ENCODE data around the gene IGFN1. TPM values are rescaled to one million over a fixed set of nuclear protein-coding genes. Genes with fewer than 3 reads are reported as not detected.
"Not testable (repeated sequence)": the region's sequence is repeated elsewhere in the genome, so short reads cannot be mapped to it uniquely, and the experiment has no call there.

The IGFN1 gene
- total RNA-seq, 2 donors from 2014 or later = 0.12 to 0.16 TPM

DNA sequence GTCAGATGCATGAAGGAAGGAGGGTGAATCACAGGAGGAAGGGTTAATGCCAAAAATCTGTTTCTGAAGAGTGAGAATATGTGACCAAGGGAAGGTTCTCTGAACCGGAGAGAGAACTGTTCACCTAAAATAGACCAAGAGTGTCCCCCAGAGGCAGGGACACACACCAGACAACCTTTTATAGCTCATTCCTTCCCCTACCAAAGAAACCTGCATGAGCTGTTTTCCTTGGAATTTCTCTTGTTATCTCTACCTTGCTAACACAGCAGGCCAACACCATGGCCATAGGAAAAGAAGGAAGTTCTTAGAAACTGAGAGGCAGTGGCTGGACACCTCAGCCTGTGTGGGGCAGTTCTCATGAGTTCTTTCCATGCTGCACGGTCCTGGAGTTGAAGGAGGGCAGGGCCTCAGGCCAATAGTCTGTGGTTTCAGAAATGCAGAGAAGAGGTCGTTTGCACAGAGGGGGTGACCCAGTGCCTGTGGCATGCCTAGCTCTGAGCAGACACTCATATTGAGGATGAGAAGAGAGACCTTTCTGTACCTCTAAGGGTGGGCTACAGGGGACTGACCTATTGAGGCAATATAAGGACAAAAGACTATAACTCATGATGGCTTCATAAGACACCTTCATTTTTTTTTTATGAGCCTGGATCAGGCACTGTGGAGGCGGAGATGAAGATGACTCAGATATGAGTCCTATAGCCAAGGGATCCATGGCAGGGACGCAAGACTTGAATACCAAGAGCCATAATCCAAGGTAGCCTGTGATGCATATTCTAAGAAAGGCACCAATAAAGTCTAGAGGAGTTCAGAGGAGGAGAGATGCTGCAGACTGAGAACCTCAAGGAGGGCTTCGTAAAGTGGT, 39.4 kb downstream of the IGFN1 start:
- Histone ChIP-seq H3K27me3 (no peaks in the 10 kb centered on the region), H3K4me1 (no peaks in the 10 kb centered on the region), H3K9me3 (no peaks in the 10 kb centered on the region), H3K4me3 (no peak overlapping the region), H3K36me3 (no peaks in the 10 kb centered on the region), H3K9ac (ENCODE audit: low read depth in 2 of 2, low read length in 2 of 2) (no peak overlapping the region), H3K27ac (no peak overlapping the region)
- intact Hi-C loops (cut with DNase I) = no loop called here
- TF ChIP-seq, protein P1, sequence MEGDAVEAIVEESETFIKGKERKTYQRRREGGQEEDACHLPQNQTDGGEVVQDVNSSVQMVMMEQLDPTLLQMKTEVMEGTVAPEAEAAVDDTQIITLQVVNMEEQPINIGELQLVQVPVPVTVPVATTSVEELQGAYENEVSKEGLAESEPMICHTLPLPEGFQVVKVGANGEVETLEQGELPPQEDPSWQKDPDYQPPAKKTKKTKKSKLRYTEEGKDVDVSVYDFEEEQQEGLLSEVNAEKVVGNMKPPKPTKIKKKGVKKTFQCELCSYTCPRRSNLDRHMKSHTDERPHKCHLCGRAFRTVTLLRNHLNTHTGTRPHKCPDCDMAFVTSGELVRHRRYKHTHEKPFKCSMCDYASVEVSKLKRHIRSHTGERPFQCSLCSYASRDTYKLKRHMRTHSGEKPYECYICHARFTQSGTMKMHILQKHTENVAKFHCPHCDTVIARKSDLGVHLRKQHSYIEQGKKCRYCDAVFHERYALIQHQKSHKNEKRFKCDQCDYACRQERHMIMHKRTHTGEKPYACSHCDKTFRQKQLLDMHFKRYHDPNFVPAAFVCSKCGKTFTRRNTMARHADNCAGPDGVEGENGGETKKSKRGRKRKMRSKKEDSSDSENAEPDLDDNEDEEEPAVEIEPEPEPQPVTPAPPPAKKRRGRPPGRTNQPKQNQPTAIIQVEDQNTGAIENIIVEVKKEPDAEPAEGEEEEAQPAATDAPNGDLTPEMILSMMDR (IDR thresholded peaks at IDR 0.05) = no peak
- no peak for DNase-seq

DNA sequence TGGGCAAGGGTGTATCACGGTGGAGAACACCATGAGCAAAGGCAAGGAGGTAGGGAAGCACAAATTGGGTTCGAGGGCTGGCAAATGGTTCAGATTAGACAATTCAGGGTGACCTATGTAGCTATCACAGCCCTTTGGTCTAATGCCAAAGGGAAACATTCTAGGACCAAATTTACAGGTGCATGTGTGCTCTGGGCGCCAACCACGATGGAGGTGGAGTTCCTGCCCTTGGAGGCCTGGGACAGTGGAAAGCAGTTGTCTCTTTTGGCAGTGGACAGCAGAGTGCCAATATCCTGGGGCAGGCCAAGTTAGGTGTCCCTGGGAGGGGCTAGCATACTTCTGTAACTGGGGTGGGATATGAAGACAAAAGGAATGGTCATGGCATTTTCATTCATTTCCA, 40.1 kb downstream of the IGFN1 start:
- no peaks in the 10 kb centered on the region for H3K27me3 ChIP-seq
- DNase-seq = peak; percentile 12
- H3K27ac ChIP-seq = no peak overlapping the region
- no peaks in the 10 kb centered on the region for H3K9me3 ChIP-seq
- H3K9ac ChIP-seq (ENCODE audit: low read depth in 2 of 2, low read length in 2 of 2) = no peak overlapping the region
- H3K36me3 ChIP-seq = no peaks in the 10 kb centered on the region
- TF ChIP-seq, protein P1 (IDR thresholded peaks at IDR 0.05) = no peak
- intact Hi-C loops (cut with DNase I) = no loop called here
- H3K4me3 ChIP-seq = no peak overlapping the region
- no peaks in the 10 kb centered on the region for H3K4me1 ChIP-seq

DNA sequence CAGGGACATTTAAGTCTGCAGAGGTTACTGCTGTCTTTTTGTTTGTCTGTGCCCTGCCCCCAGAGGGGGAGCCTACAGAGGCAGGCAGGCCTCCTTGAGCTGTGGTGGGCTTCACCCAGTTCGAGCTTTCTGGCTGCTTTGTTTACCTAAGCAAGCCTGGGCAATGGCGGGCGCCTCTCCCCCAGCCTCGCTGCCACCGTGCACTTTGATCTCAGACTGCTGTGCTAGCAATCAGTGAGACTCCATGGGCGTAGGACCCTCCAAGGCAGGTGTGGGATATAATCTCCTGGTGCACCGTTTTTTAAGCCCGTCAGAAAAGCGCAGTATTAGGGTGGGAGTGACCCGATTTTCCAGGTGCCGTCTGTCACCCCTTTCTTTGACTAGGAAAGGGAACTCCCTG, 49.0 kb downstream of the IGFN1 start:
- H3K4me3 ChIP-seq; H3K9me3 ChIP-seq; DNase-seq; H3K36me3 ChIP-seq; H3K4me1 ChIP-seq; intact Hi-C loops (cut with DNase I); H3K9ac ChIP-seq (ENCODE audit: low read depth in 2 of 2, low read length in 2 of 2); H3K27me3 ChIP-seq; H3K27ac ChIP-seq: not testable (repeated sequence)

- Histone ChIP-seq H3K27ac (no peak overlapping the region), H3K9me3 (no peaks in the 10 kb centered on the region), H3K9ac (ENCODE audit: low read depth in 2 of 2, low read length in 2 of 2) (no peak overlapping the region), H3K4me3 (no peak overlapping the region), H3K27me3 (no peaks in the 10 kb centered on the region), H3K36me3 (no peaks in the 10 kb centered on the region), H3K4me1 (no peaks in the 10 kb centered on the region)
- TF ChIP-seq, protein P1 (IDR thresholded peaks at IDR 0.05) = no peak
- DNase-seq = no peak
- intact Hi-C loops (cut with DNase I) = no loop called here
These were observed 49.5 kb downstream of the IGFN1 start for GRCh38 chr1:201240171-201240570.

DNA sequence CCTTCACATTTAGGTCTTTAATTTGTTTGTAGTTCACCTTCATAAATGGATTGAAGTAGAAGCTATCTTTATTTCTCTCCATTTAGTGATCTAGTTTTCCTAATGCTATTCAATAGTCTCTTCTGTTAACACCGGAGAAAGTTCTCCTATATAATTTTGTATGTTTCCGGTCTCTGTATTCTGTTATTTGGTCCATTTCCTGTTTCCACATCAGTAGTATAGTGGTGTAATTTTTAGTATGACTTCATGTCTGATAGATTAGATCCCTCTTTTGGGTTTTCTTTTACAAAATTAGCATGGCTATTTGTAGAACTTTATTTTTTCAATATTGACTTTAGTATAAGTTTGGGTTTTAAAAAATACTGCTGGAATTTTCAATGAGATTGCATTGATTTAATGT, 51.1 kb downstream of the IGFN1 start:
- Histone ChIP-seq H3K9ac (ENCODE audit: low read depth in 2 of 2, low read length in 2 of 2) (no peak overlapping the region), H3K4me3 (no peak overlapping the region), H3K4me1 (no peaks in the 10 kb centered on the region), H3K27me3 (no peaks in the 10 kb centered on the region), H3K27ac (no peak overlapping the region), H3K36me3 (no peaks in the 10 kb centered on the region), H3K9me3 (no peaks in the 10 kb centered on the region)
- TF ChIP-seq, protein P1 (IDR thresholded peaks at IDR 0.05) = no peak
- intact Hi-C loops (cut with DNase I) = no loop called here
- DNase-seq = no peak

- no peaks in the 10 kb centered on the region for H3K4me1 ChIP-seq
- H3K9me3 ChIP-seq = no peaks in the 10 kb centered on the region
- intact Hi-C loops (cut with DNase I) = no loop called here
- no peak overlapping the region for H3K27ac ChIP-seq
- H3K27me3 ChIP-seq = no peaks in the 10 kb centered on the region
- H3K9ac ChIP-seq (ENCODE audit: low read depth in 2 of 2, low read length in 2 of 2) = no peak overlapping the region
- H3K36me3 ChIP-seq = no peaks in the 10 kb centered on the region
- TF ChIP-seq, protein P1 (IDR thresholded peaks at IDR 0.05) = no peak
- DNase-seq = no peak
- no peak overlapping the region for H3K4me3 ChIP-seq
These were observed 54.5 kb downstream of the IGFN1 start for GRCh38 chr1:201245082-201245481.
